ENCODE data around the gene BAIAP2.

GRCh38 chr17:81153340-81153803 is 118.4 kb downstream of the BAIAP2 start:
- TF ChIP-seq YY1 (IDR thresholded peaks at IDR 0.05; ENCODE audit: insufficient read depth, insufficient read length) (no peak), ZNF274 (IDR thresholded peaks at IDR 0.05; ENCODE audit: low read depth, low read length) (no peak), SUZ12 (IDR thresholded peaks at IDR 0.05; ENCODE audit: extremely low read depth, insufficient read depth, insufficient read length) (no peak)
